Sigmoid colon (tissue), 7 donors: ENCODE measurements around the gene FAM227A. TPM values are rescaled to one million over a fixed set of nuclear protein-coding genes. Genes with fewer than 3 reads are reported as not detected.

ENCODE experiments used
- DNase-seq: peaks from one replicate; pipeline ENCODE4 v3.0.0-alpha.2; 2019
- H3K27ac ChIP-seq, 4 donors: fragments of 200-600 bp; sonication (generic); one replicate each; pipeline ENCODE4 v1.5.1; 2016 to 2019; ENCODE audit warnings: mild to moderate bottlenecking in 1 of 4
- H3K27me3 ChIP-seq, 3 donors: fragments of 200-600 bp; sonication (generic); one replicate each; pipeline ENCODE4 v1.5.1; 2019; ENCODE audit warnings: mild to moderate bottlenecking in 1 of 3
- H3K36me3 ChIP-seq, 4 donors: fragments of 200-600 bp; sonication (generic); one replicate each; pipeline ENCODE4 v1.5.1; 2016 to 2019
- H3K4me1 ChIP-seq, 4 donors: fragments of 200-600 bp; sonication (generic); one replicate each; pipeline ENCODE4 v1.5.1; 2017 to 2019
- H3K4me3 ChIP-seq, 4 donors: fragments of 200-600 bp; sonication (generic); one replicate each; pipeline ENCODE4 v1.5.1; 2017 to 2019; ENCODE audit warnings: mild to moderate bottlenecking in 2 of 4, moderate library complexity in 1 of 4
- H3K9me3 ChIP-seq, 4 donors: fragments of 200-600 bp in 3 of 4; sonication (generic) in 3 of 4; one replicate each; pipeline versions ENCODE4 v1.5.1 to v1.6.1; 2013 to 2019
- CTCF ChIP-seq, 4 experiments: fragments of 450-650 bp in 3 of 4; fragments of 200-600 bp in 1 of 4; IDR thresholded peaks; one replicate each; pipeline ENCODE4 v1.5.1; 2016 to 2019; ENCODE audit warnings: antibody characterized with exemption in 4 of 4, mild to moderate bottlenecking in 3 of 4, moderate library complexity in 2 of 4
- EP300 ChIP-seq, 4 donors: sonication (generic); formaldehyde crosslinking; IDR thresholded peaks; one replicate each; pipeline ENCODE4 v1.6.1; 2017; ENCODE audit warnings: antibody characterized with exemption in 4 of 4
- POLR2A ChIP-seq, 2 donors: fragments of 450-650 bp; IDR thresholded peaks; one replicate each; pipeline ENCODE4 v1.6.1; 2016; ENCODE audit warnings: antibody characterized with exemption in 2 of 2, mild to moderate bottlenecking in 2 of 2, moderate library complexity in 2 of 2
- POLR2AphosphoS5 ChIP-seq, 4 donors: sonication (generic); formaldehyde crosslinking; IDR thresholded peaks; one replicate each; pipeline ENCODE4 v1.6.1; 2017; ENCODE audit warnings: antibody characterized with exemption in 4 of 4
- WGBS, 2 donors: extraction: QIAGEN DNeasy Blood & Tissue Kit; methylation state at CpG; one replicate each; pipeline ENCODE4 v1.1.7; 2013; 5-methylcytosine and 5-hydroxymethylcytosine counted together
- intact Hi-C: fragments of 100-400 bp; cut with DNase I; formaldehyde crosslinking; loops from one replicate; pipeline ENCODE4 v1.15.1; 2023
- polyA plus RNA-seq, 3 donors: library from polyadenylated mRNA; stranded (reverse); fragments of 200-250 nt; gene quantifications; one replicate each; pipeline ENCODE4 v1.2.3, GENCODE V29; 2013
- total RNA-seq, 4 donors: library from RNA; depleted of rRNA; stranded (reverse); fragments of >200 nt; gene quantifications; one replicate each; pipeline ENCODE4 v1.1.0, GENCODE V29; 2016
- donor health status: healthy with polysubstance abuse.
- donor health status: Bipolar disorder and iron deficiency.
- donor health status: healthy.

Gene FAM227A
- total and polyA plus RNA-seq, 7 donors = 0.23 to 3.2 (median 0.61) TPM; not detected in 1

GRCh38 chr22:38700270-38700788 lies 44.1 kb upstream of the FAM227A start:
- intact Hi-C loops = loop anchor here (2.0 to 5.0 kb wide), 2 partner anchors 54 to 617 kb away; partner anchors contain the start of genes RPL3 and SUN2
- WGBS, 2 donors = 0 to 1% methylated on average over 57 of the region's 57 CpGs

GRCh38 chr22:38699784-38700183 lies 43.6 kb upstream of the FAM227A start:
- Histone ChIP-seq H3K9me3 (no peaks in the 10 kb centered on the region), H3K36me3 (no peaks in the 10 kb centered on the region), H3K4me3 (peak overlapping the region; percentile 72 to 98 (median 88)), H3K27me3 (no peaks in the 10 kb centered on the region), H3K27ac (peak overlapping the region; percentile 91 to 100 (median 99)), H3K4me1 (peaks cover 0 to 57% (median 53%) of the 10 kb centered on the region in 4 donors)
- whole genome bisulfite sequencing, 2 donors = 8 to 47% methylated on average over 6 of the region's 6 CpGs
- peak; percentile 58 for DNase-seq
- TF ChIP-seq POLR2AphosphoS5 (IDR thresholded peaks at IDR 0.05) (no peak), CTCF (IDR thresholded peaks at IDR 0.05) (no peak), EP300 (IDR thresholded peaks at IDR 0.05) (no peak), POLR2A (IDR thresholded peaks at IDR 0.05) (no peak)
- intact Hi-C loops = loop anchor here (2.0 to 5.0 kb wide), 2 partner anchors 55 to 618 kb away; partner anchors contain the start of genes RPL3 and SUN2

More at GRCh38 chr22:38700270-38700788, 44.1 kb upstream of the FAM227A start:
- Histone ChIP-seq H3K27me3 (no peaks in the 10 kb centered on the region), H3K9me3 (no peaks in the 10 kb centered on the region), H3K4me3 (peak overlapping the region; percentile 72 to 98 (median 88)), H3K4me1 (peaks cover 0 to 61% (median 56%) of the 10 kb centered on the region in 4 donors), H3K36me3 (no peaks in the 10 kb centered on the region), H3K27ac (peak overlapping the region; percentile 91 to 100 (median 99))
- peak; percentile 83 for DNase-seq
- TF ChIP-seq POLR2A (IDR thresholded peaks at IDR 0.05) (no peak), POLR2AphosphoS5 (IDR thresholded peaks at IDR 0.05) (no peak), EP300 (IDR thresholded peaks at IDR 0.05) (no peak), CTCF (IDR thresholded peaks at IDR 0.05) (no peak)

GRCh38 chr22:38699143-38699542 lies 43.0 kb upstream of the FAM227A start:
- no peaks in the 10 kb centered on the region for H3K27me3 ChIP-seq
- peak overlapping the region; percentile 91 to 100 (median 99) for H3K27ac ChIP-seq
- no peaks in the 10 kb centered on the region for H3K9me3 ChIP-seq
- DNase-seq = peak; percentile 19
- 20 to 58% methylated on average over 5 of the region's 5 CpGs for WGBS, 2 donors
- peaks cover 0 to 4% (median 0%) of the 10 kb centered on the region in 4 donors for H3K36me3 ChIP-seq
- intact Hi-C loops = no loop called here
- TF ChIP-seq EP300 (IDR thresholded peaks at IDR 0.05) (no peak), POLR2AphosphoS5 (IDR thresholded peaks at IDR 0.05) (no peak), POLR2A (IDR thresholded peaks at IDR 0.05) (no peak), CTCF (IDR thresholded peaks at IDR 0.05) (no peak)
- H3K4me1 ChIP-seq = peaks cover 0 to 53% (median 50%) of the 10 kb centered on the region in 4 donors
- peak overlapping the region; percentile 72 to 98 (median 88) for H3K4me3 ChIP-seq

DNA sequence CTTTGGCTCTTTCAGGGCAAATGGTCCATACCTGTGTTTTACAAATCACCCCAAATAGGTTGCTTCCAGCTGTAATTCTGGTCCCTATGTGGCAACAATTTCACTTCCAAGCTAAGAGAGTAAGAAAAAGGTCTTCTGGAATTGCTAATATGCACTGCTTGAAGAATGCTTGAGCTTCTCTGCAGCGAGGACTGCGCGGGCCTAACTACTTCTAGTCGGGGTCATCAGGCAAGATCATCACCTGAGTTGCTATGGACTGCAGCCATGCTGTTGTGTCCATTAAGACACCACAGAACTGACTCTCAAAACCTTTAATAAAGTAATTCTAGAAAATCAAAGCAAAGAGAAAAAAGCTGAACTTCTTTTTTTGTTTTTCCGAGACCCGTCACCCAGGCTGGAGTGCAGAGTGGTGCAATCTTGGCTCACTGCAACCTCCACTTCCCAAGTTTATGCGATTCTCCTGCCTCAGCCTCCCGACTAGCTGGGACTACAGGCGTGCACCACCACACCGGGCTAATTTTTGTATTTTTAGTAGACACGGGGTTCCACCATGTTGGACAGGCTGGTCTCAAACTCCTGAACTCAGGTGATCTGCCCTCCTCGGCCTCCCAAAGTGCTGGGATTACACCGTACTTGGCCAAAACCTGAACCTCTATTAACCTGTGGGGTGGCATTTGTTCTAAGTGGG lies 42.4 kb upstream of the FAM227A start:
- DNase-seq = peak; percentile 55

More for the DNA sequence above, 42.4 kb upstream of the FAM227A start:
- peaks cover 0 to 53% (median 50%) of the 10 kb centered on the region in 4 donors for H3K4me1 ChIP-seq
- H3K27ac ChIP-seq = peak overlapping the region; percentile 91 to 100 (median 99)
- H3K36me3 ChIP-seq = peaks cover 0 to 6% (median 0%) of the 10 kb centered on the region in 4 donors
- H3K27me3 ChIP-seq = no peaks in the 10 kb centered on the region
- peak overlapping the region in 2 of 4 donors; percentile 72 to 98 for H3K4me3 ChIP-seq
- intact Hi-C loops = no loop called here
- TF ChIP-seq POLR2AphosphoS5 (IDR thresholded peaks at IDR 0.05) (no peak), CTCF (IDR thresholded peaks at IDR 0.05) (no peak), POLR2A (IDR thresholded peaks at IDR 0.05) (no peak), EP300 (IDR thresholded peaks at IDR 0.05) (no peak)
- 93 to 95% methylated on average over 13 of the region's 13 CpGs for WGBS, 2 donors
- no peaks in the 10 kb centered on the region for H3K9me3 ChIP-seq
